GM21447 (cell line): Measurements from ENCODE around the gene S100A3.
A peak's percentile ranks its signal among the peaks of the same experiment; 100 is the strongest.

ENCODE experiments used
- ATAC-seq: cut with Tn5 transposase; IDR thresholded peaks from one replicate; pipeline ENCODE4 v1.9.1; 2021; ENCODE audit not compliant: unreplicated experiment

The S100A3 gene

DNA sequence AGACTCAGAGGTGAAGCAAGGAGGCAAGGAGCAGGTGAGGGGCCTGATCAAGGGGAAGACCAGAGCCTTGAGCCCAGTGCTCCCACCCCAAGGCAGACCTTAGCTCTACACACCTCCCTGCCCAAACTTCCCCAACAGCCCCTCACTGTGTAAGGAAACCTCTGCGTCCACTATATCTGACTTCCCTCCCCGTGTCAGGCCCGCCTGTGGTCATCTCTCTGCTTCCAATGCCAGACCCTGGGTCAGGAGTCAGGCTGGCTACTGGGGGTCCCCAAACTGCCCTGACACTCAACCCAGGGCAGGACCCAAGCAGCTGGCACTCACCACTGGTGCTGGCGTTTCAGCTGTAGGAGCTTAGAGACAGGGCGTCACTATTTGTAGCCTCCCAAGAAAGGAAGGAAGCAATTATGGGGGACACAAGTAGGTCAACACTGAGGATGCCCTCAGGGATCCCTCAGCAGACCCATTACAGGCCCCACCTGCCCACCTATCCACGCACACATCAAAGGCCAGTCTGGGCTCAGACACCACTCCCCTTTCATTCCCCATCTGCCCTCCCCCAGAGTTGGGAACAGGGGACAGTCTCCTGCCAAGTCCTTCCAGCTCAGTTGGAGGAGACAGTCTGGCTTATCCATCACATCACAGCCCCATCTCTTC, 811 bp upstream of the S100A3 start:
- no peak for ATAC-seq

DNA sequence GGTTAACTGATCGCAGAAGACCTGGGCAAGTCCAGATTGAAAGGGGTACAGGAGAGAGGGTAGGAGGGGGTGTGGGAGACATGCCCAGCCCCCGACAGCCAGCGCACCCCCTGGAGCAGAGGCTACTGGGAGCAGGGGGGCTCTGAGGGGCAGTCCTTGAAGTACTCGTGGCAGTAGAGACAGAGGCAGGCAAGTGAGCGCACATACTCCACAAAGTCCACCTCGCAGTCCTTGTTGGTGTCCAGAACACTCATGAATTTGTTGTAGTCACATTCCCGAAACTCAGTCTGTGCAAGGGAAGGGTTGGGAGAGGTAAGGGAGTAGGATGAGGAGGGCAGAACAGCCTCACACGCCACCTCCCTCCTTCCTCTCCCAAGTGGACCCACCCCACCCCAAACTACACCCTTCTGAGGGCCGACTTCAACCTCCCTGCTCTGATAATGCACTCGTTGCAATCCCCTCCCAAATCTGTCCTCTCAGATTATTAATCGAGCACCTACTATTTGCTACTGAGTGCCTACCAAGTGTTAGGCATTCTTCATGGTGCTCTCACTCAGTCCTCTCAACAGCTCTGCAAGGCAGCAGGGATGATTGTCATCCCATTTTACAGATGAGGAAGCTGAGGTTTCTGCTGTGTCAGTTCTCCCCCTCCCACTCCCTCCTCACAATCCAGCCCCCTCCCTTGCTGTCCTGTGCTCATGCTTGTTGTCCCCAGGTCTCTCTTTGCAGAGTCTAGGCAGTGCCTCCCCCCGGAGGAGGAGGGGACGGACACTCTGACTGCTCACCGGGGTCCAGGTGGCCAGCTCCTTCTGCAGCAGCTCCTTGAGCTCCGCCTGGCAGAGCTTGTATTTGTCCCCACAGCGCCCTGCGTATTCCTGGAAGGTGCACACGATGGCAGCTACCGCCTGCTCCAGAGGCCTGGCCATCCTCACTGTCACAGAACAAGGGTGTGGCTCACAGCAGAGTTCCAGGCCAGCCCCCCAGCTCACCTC, 1.2 kb downstream of the S100A3 start:
- ATAC-seq = no peak

DNA sequence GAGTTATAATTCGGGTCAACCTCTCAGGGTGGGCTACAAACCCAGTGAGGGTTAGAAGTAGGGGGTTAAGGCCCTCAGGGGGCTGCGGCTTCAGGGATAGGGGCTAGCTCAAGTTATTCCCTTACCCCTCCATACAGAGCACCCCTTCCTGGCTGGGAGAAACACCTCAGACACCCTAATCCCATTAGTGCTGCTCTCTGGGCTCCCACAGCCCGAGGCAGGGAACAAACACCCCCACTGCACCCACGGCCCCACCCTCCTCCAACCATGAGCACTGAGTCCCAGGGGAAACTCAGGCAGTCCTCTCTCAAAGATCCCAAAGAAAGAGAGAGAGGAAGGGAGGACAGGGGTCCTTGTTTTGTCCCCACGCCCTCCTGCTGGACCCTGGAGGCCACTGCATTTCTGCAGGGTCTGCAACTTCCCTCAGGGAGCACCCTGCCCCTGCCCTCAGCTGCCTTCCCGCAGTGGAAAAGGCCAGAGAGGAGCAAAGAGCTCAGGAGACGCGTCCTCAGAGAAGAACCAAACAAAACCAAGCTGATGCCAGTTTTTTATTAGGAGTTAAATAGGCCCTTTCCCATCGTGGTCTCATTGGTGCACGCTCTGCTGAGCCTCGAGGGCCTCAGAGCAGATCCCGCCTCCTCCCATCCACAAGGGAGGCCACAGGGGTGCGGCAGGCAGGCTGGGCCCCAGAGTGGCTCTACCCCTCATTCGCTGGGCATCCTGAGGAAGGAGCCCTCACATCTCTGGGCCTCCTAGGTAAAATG, 2.1 kb downstream of the S100A3 start:
- ATAC-seq = no peak

DNA sequence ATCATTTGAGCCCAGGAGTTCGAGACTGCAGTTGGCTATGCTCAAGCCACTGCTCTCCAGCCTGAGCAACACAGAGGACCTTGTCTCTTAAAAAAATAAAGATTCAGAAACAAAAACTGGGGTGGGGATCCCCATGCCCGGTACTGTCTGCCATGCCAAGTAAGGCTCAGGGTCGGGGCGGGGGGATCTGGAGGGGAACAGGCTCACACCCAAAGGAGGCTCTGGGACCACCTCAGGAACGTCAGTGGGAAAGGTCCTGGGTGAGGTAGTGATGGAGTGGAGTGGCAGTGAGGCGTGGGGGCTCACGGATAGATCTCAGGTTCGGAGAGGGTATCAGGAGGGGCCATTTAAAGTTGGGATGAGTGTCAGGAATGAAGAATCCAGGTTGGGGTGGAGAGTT, 2.7 kb downstream of the S100A3 start:
- no peak for ATAC-seq

DNA sequence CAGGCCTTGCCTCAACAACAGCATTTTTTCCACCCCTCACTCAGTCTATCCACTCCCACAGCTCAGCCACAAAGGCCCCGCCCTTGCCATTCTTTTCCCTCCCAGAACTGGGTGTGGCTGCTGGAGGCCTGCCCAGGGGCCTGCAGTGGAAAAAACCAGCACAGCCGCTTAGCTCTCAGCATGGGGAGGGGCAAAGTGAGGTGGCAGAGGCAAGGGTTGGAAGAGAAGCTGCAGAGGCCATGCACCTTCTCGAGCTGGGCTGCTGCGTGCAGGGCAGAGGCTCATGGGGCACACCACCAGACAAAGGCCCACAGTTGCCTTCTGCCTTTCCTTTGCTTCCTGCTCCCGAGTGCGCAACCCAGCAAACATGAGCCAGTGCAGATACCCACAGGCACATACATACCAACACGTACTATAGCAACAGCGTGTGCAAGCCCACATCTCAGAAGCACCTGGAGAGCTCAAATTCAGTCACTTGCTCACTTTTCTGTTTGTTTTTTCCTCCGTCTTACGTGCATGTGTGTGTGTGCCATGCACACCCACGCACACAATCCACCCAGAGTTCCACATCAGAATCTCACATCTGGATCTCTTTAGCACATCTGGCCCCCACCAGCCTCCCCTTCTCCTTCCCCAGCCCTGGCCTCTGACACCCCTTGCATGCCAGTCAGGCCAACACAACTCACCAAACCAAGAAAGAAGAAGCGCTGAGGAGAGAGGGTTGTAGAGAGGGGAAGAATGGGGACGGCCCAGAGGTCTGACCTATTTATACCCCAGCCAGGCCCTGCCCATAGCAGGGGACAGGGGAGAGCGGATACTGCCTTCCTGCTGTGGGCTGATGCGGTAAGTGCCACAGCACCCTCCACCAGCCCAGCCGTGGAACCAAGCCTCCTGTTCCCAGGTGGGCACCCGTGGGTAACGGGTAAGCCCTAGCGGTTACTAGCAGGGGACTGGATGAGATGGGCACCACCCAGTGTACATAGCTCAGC, 3.7 kb downstream of the S100A3 start, which contains the start of gene S100A4:
TSS of gene S100A4 (minus strand) at position 740 of the 989 bp plus-strand sequence. CDS start 1,012 bp downstream, outside the sequence.
- ATAC-seq = peak; percentile 57

DNA sequence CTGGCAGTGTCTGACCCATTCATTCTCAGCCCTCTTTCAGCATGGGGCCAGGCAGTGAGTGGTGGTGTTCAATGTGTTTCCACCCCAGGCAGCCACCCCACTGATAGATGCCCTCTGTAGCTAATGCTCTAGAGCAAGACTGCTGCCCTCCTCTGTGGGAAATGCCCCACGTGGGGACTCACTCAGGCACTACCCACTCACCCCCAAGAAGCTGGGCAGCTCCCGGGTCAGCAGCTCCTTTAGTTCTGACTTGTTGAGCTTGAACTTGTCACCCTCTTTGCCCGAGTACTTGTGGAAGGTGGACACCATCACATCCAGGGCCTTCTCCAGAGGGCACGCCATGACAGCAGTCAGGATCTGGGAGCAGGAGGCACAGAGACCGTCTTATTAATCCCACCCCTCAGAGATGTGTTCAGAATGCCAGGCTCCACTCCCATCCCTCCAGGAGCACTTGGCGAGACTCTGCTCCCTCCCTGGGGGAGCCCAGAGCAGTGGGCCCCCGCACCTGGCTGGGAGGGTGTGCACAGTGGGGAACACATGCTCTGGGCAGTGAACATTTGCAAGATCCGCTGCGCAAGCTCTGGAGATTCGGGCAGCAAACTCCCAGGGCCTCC, 4.5 kb downstream of the S100A3 start:
- ATAC-seq = no peak

DNA sequence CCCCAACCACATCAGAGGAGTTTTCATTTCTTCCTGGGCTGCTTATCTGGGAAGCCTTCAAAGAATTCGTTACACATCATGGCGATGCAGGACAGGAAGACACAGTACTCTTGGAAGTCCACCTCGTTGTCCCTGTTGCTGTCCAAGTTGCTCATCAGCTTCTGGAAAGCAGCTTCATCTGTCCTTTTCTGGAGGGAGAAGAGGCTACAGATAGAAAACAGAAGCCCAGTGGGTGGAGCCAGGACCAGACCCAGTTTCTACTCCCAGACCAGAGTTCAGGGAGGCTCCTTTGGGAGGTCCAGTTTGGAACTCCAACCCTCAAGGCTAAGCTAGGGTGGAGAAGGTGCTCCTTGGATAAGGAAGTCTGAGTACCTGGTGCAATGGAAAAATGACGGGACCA, 5.3 kb downstream of the S100A3 start:
- no peak for ATAC-seq

DNA sequence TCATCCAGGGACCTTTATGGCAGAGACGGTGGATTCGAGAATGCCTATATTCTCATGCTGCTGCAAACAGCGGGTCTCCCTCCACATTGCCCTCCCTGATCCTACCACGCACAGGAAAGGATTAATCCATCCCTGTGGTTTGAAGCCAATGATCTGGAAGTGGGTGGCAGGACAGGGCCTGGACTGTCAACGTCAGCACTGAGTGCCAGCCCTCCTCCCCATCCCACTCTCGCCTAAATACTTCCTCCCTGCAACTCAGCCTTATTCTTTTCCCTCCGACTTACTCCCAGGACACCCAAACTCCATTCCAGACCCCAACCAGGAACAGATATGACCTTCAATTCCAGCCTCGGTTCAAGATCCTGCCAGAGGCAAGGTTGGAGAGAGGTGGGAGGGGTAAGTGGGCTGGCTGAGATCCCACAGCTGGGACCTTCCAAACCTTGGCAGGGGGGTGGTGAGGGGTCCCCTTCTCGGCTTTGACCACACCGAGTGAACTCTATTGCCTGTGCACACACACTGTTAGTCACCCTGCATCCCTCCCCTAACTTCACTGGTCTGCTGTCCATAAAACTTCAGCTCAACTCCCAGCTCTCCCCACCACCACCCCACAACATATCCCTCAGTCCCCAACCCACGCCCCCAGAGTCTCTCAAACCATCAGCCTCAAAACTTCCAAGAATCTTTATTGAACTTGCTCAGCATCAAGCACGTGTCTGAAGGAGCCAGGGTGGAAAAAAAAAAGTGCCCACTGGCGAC, 5.9 kb downstream of the S100A3 start:
- no peak for ATAC-seq

DNA sequence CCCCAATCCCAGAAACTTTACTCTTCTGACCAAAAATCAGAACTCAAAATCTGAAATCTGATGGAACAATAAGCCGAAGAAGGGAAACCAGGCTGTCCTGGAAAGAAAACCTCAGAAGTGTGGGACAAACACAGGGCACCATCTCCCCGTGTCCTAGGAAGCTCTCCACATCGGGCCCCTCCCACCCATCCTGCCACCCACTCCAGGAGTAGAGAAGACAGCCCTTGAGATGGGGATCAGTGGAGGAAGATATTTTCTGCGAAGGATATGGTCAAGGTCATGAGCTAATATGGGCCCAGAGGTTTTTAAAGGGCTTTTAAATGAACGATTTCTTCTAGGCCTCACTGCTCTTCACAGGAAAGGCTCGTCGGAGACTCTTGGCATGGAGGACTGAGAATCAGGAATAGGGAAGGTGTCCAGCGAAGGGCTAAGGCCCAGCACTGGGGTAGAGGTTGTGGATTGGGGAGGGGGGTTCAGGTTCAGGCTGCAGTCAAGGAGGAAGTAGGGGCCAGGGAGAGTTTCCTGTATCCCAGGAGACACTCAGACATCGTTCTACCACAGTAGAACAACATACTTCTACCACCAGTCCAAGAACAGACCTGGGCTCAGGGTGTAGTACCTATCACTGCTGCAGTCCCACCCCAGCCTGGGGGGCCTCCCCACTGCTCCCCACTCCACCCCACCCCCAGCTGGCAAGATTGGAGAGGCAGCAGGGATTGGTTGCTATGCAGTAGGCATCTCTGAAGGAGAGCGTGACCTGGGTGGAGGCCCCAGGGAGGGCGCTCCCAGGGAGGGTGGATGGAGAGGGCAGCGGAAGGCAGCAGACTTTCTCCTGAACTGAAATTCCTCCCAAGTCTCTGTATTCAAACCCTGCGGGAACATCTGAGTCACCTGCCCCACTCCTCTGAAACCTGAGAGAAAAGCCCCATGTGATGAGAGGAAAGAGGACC, 7.1 kb downstream of the S100A3 start:
- ATAC-seq = no peak

DNA sequence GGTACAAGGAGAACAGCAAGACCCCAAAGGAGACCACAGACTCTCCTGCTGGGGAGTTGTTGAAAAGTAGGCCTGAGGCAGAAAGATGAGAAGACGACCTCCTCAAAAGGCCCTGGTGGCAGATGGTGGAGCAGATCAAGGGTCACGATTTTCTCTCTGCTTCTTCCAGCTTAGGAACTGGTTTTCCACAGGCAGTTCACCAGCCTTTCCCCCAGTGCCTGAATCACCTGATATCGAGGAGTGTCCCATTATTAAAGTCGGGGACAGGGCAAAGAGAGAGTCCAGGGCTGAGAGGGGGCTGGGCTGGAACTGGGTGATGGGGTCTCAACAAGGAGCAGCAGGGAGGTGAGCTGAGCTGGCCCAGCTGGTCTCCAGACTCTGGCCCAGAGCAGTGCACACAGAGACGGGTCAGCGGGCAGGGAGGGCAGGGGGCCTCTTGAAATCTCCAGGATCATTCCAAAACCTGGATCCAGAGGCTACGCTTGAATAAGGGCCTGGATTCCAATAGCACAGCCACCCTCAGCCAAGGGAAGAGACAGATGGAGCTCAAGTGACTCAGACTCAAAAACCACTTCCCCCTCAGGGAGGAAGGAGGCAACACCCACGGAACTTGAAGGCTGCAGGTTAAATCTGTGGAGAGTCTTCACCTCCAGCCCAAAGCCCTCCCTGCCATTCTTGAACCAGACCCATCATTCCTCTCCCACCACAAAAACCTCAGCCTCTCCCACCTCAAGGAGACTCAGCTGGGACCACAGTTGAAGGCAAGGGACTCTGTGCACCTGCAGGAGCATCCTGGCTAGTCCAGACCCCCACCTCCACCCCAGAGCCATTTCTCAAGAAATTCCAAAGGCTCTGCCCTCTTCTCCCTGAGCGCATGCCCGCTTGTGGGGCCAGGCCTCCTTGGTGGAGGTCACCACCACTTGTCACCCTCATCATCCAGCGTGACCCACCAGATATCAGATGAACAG, 8.4 kb downstream of the S100A3 start, which contains the start of gene S100A5:
TSS of gene S100A5 (minus strand) at position 541 of the 968 bp plus-strand sequence. CDS start 743 bp downstream, outside the sequence.
- ATAC-seq = no peak

DNA sequence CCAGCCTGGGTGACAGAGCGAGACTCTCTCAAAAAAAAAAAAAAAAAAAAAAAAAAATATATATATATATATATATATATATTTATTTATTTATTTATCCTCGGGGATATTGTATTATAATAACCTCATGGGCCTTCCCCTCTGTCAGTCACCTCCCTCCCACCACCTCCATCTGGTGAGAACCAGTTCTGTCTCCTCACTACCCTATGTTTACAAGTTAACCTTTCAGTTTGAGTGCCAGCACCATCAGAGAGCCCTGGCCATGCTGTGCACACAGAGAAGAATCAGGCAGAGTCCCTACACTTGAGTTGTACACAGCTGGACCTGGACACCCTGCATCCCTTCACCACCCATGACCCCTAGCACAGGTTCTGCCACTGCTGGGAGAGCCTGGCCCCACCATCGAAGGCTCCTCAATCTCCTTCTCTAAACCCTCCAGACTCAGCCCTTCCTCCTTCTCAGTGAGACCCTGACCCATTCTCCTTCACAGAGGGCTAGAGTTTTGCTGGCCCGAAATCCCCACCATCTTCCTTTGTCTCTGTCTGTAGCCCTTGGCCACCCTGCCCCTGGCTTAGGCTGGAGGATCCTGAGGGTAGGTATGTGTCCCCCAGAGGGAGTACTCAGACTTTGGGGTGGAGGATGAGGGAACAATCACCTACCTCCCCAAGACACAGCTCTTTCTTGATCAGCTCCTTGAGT, 9.5 kb downstream of the S100A3 start:
- no peak for ATAC-seq

DNA sequence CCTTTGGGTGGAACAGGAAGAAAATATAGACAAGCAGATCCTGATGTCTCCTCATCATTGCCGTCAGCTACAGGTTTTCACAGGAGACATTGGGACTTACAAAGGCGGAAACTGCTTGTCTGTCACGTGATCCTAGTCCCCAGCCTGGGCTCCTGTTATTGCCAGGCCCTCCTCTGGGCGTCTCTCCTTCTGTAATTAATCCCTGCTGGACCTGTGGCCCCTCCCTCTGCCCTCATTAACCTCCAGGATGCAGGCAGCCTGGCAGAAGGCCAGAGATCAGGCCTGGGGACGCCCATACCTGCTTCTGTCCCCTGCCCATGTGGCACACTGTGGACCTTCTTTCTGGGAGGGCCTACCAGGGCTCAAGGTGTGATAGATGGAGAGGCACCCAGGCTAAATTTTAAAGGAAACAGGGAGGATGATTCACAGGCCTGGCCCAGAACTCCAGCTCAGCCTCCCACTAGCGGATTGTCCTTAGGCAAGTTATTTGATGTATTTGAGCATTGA, 10.7 kb downstream of the S100A3 start:
- ATAC-seq = no peak

DNA sequence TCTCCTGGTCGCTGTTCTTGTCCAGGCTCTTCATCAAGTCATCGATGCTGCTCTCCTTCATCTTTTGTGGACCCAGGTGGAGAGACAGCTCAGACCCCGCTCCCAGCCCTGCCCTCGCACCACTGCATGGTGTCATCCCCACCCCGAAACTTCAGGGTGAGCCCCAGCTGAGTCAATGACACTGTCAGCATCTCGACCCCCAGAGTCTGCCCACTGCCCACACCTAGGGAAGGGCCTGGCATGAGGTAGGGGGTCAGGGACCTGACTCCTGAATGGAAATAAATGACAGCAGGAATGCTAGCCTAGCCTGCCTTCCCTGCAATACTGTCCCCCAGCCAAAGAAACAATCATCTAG, 11.7 kb downstream of the S100A3 start:
- no peak for ATAC-seq

DNA sequence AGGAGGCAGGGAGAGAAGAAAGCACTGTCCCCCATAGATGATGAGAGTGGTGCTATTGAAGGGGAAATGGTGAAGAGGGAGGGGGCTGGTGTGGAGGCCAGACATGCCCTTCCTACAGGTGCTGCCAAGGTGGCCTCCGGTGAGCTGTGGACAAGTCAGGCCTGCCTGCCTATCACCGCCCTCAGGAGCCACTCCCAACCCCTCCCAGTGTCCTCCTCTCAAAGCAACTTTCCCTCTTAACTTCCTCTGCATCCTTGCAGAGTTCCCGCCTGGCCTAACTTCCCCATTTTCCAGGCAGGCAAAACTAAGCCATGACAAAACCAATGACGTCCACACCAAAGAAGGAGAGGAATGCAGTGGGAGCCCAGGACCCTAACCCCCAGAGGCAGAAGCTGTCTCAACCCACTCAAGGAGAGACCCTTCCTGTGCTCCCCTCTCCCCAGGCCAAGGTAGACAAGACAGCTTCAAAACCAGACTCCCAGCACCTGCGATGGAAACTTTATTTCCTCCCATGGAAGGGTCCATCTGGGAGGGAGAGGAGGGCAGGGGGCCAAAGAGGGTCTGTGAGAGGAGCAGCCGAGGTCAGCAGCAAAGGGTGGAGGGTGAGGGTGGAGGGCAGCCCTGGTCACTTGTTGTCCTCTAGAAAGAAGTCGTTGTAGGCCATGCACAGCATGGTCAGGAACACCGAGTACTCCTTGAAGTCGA, 12.2 kb downstream of the S100A3 start:
- ATAC-seq = no peak

DNA sequence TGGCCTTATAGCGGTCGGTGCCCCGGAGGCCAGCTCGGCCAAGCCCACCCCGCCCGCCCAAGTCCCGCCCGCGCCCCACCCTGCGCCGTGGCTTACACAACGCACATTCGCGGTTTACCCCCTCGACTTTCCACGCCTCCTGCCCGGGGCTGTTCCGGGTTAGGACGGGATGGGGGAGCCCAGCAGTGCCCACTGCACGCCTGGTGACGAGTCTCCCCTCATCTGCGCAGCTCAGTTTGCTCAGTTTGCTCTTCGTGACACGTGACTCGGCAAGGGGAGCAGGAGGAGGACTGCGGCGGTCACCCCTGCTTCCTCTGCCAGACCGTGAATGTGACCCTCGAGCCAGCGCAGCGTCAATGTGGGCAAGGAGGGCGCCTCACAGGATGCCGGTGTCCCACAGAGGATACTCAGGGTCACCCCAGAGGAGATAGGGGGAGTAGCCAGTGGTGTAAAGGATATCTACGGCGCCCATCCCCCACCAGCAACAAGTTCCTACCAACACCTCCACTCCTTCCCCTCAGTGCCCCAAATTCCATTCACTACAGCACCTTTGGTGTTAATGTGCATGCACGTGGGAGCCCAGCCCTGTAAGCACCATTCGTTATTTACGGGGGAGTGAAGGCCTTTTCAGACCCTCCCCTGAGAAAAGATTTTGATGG, 12.9 kb downstream of the S100A3 start:
- peak; percentile 49 for ATAC-seq
